A549 (cell line): Measurements from ENCODE around the gene MAPK11. TPM values are rescaled to one million over a fixed set of nuclear protein-coding genes. Genes with fewer than 3 reads are reported as not detected.

Source experiments
- ATAC-seq, 2 experiments: fragments of 200-7000 bp in 1 of 2; fragments of >200 bp in 1 of 2; cut with Nextera tagmentation in 1 of 2; cut with Tn5 transposase in 1 of 2; 3 replicates each; pipeline versions ENCODE4 v1.8.0 to v1.9.1; 2018 to 2020; ENCODE audit warnings: mild to moderate bottlenecking in 1 of 2, moderate library complexity in 1 of 2
- CTCF ChIA-PET: fragments of 300-600 bp; sonication (Branson Sonifier 250); formaldehyde crosslinking; extraction: SDS; loops from one replicate; lab custom pipeline; 2021; ENCODE audit warnings: antibody characterized with exemption, inconsistent platforms; lab: Yijun Ruan, JAX
- POLR2A ChIA-PET: fragments of 350-600 bp; formaldehyde crosslinking; extraction: SDS; loops from one replicate; lab custom pipeline; 2021; ENCODE audit warnings: antibody characterized with exemption, inconsistent platforms; lab: Yijun Ruan, JAX
- DNase-seq, 2 experiments: peaks; one replicate each; pipeline versions ENCODE4 v3.0.0 to v3.0.0-alpha.2; 2011 to 2016; ENCODE audit warnings: low read depth in 1 of 2, low spot score in 1 of 2
- FAIRE-seq: peaks from 2 replicates; lab custom pipeline; 2011; peaks lifted over from hg19 to GRCh38; lab: Jason Lieb, UNC
- H3K27ac ChIP-seq, 2 experiments: fragments of >200 bp; sonication (Bioruptor Twin); formaldehyde crosslinking; 3 replicates each; pipeline ENCODE4 v1.5.1; 2016 to 2017
- H3K4me1 ChIP-seq: fragments of >200 bp; sonication (Bioruptor Twin); formaldehyde crosslinking; 3 replicates; pipeline ENCODE4 v1.6.1; 2016
- H3K4me2 ChIP-seq: fragments of >200 bp; sonication (Bioruptor Twin); formaldehyde crosslinking; 3 replicates; pipeline ENCODE4 v1.6.1; 2016
- H3K4me3 ChIP-seq: fragments of >200 bp; sonication (Bioruptor Twin); formaldehyde crosslinking; 3 replicates; pipeline ENCODE4 v1.5.1; 2016
- H3K9me3 ChIP-seq: fragments of >200 bp; sonication (Bioruptor Twin); formaldehyde crosslinking; 3 replicates; pipeline ENCODE4 v1.6.1; 2016
- BHLHE40 ChIP-seq: IDR thresholded peaks from 2 replicates; pipeline ENCODE4 v1.6.1; 2012; ENCODE audit warnings: low read depth, low read length, inconsistent platforms
- CHD2 ChIP-seq: fragments of 150-350 bp; IDR thresholded peaks from 2 replicates; pipeline ENCODE4 v1.6.1; 2014; ENCODE audit warnings: low read length; ENCODE audit not compliant: partially characterized antibody
- E2F6 ChIP-seq: IDR thresholded peaks from 2 replicates; pipeline ENCODE4 v1.6.1; 2012; ENCODE audit warnings: low read depth, borderline replicate concordance
- EP300 ChIP-seq, 2 experiments: fragments of >200 bp; sonication (Bioruptor Twin); formaldehyde crosslinking; IDR thresholded peaks; 2 replicates in 1 of 2; 3 replicates in 1 of 2; pipeline ENCODE4 v1.6.1; 2016 to 2017
- HOXB5 ChIP-seq: fragments of 250-450 bp; sonication (Bioruptor Pico); IDR thresholded peaks from 2 replicates; pipeline ENCODE4 v1.5.0; 2020; ENCODE audit warnings: mild to moderate bottlenecking, moderate library complexity
- JUNB ChIP-seq: fragments of >200 bp; sonication (Bioruptor Twin); formaldehyde crosslinking; IDR thresholded peaks from 2 replicates; pipeline ENCODE4 v1.6.1; 2016
- MAFK ChIP-seq: fragments of 450-650 bp; IDR thresholded peaks from 2 replicates; pipeline ENCODE4 v1.6.1; 2014; ENCODE audit not compliant: partially characterized antibody
- NFE2L2 ChIP-seq: fragments of 150-350 bp; conservative IDR thresholded peaks from 2 replicates; pipeline ENCODE4 v1.6.1; 2014; ENCODE audit warnings: low read length
- POLR2AphosphoS2 ChIP-seq: conservative IDR thresholded peaks from 2 replicates; pipeline ENCODE4 v1.6.1; 2012; ENCODE audit warnings: low read length, improper control_type of control experiment, inconsistent platforms
- REST ChIP-seq: fragments of 200-600 bp; sonication (generic); IDR thresholded peaks from 2 replicates; pipeline ENCODE4 v1.6.1; 2016; ENCODE audit warnings: antibody characterized with exemption, mild to moderate bottlenecking, moderate library complexity
- RFX5 ChIP-seq: fragments of 450-650 bp; IDR thresholded peaks from 2 replicates; pipeline ENCODE4 v1.7.1; 2014; ENCODE audit warnings: antibody characterized with exemption, mild to moderate bottlenecking, moderate library complexity
- ZSCAN20 ChIP-seq: fragments of 250-450 bp; sonication (Bioruptor Pico); IDR thresholded peaks from 2 replicates; pipeline ENCODE4 v1.8.0; 2022; ENCODE audit warnings: mild to moderate bottlenecking, moderate library complexity
- WGBS: methylation state at CpG from one replicate; pipeline ENCODE4 v1.1.6; 2017; ENCODE audit errors: missing lambda C conversion rate; 5-methylcytosine and 5-hydroxymethylcytosine counted together
- polyA plus RNA-seq, 4 experiments: library from polyadenylated mRNA; depleted of rRNA in 3 of 4; stranded (reverse); fragments of >200 nt; fragmentation: RNase III in 1 of 4; extraction: RNeasy Plus Mini Kit Qiagen cat#74134 plus additional on column Dnase treatment in 1 of 4; gene quantifications; 2 replicates in 3 of 4; 3 replicates in 1 of 4; pipeline ENCODE4 v1.2.3, GENCODE V29; 2011 to 2017

The MAPK11 gene
- polyA plus RNA-seq, 2 of the 4 experiments (the other 2 are of a cell fraction) = 1.6 to 5.5 TPM

DNA sequence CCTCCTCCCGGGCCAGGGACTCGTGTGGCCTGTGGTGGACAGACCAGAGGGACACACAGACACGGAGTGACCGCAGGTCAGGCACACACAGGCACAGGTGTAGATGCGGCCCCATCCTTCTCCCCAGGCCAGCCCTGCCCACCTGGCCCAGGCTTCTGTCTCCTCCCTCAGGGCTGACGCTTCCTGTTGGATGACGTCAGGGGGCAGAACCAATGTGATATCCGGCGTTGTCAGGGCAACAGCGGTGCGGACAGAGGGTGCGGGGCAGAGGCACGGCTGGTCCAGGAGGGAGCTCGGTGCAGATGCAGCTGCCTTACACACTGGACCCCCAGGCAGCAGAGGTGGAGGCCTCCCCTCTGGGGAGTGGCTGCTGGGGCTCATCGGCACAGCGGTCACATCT lies 22.4 kb downstream of the MAPK11 start:
- no peak overlapping the region for H3K4me3 ChIP-seq
- POLR2A ChIA-PET = interaction anchor here (1.1 kb wide), 1 partner anchor 24 kb away, joined by 3 read pairs; no protein-coding TSS in a partner anchor
- no peak overlapping the region for H3K4me2 ChIP-seq
- TF ChIP-seq BHLHE40 (no peak), REST (no peak)
- ATAC-seq (0 out of 6 replicates have a peak, but pooled peaks of 1 of the 2 experiments have one; percentile 0), DNase-seq (peak in 1 of 2 experiments; percentile 54), FAIRE-seq (no peak)
- H3K27ac ChIP-seq = no peak overlapping the region
- CTCF ChIA-PET = interaction anchor here (1.0 to 1.1 kb wide), 2 partner anchors 94 to 205 kb away, joined by 3 read pairs; no protein-coding TSS in a partner anchor
- WGBS = 93% methylated on average over 2 of the region's 16 CpGs
- peaks cover 22% of the 10 kb centered on the region; the same call in 2 of the 3 replicates for H3K4me1 ChIP-seq
- H3K9me3 ChIP-seq = no peaks in the 10 kb centered on the region

DNA sequence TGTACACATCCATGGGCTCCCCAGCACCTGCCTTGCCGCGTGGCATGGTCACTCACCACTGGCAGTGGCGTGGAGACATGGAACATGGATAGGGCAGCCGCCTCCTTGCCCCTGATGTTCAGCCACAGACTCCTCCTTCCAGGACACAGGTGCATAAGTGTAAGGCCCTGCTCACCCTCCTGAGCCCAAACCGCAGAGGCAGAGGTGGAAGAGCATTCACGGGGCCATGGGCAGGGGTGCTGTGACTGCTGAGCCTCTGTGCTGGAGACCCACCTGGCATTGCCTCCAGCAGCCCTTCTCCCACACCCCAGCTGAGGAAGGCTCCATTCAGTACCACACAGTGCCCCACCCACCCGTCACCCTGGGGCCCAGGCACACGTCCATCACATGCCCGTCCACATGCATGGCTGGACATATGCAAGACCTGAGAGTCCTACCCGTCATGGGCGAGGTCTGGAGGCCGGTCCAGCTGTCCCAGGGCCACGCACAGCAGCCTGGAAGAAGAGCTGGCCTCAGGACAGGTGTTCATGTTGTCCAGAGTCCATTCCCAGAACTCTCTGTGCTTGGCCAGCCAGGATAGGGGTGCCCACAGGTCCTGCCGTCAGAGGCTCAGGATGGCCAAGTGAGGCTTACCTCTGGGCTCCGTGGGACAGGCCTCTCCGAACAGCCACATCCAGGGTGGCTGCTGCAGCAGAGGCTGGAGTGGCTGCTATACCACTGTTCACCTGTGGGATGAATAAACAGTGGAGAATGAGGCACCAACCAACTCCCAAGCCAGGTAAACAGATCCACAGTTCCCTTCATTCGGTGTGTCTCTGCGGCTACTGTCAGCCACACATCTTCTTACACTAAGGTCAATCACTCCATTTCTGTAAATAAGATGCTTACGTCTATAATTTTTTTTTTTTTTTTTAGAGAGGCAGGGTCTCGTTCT lies 23.7 kb downstream of the MAPK11 start:
- Histone ChIP-seq H3K4me2 (peak overlapping the region; percentile 98), H3K4me1 (peaks cover 26% of the 10 kb centered on the region; the same call in 2 of the 3 replicates), H3K4me3 (no peak overlapping the region; the same call in 2 of the 3 replicates), H3K9me3 (no peaks in the 10 kb centered on the region)
- CTCF ChIA-PET = interaction anchor here (0.6 to 1.8 kb wide), 3 partner anchors 74 to 98 kb away, joined by 3 to 6 read pairs (median 3); no protein-coding TSS in a partner anchor
- POLR2A ChIA-PET = interaction anchor here (0.7 to 1.1 kb wide), 2 partner anchors 25 to 96 kb away, joined by 3 read pairs; no protein-coding TSS in a partner anchor
- peak; percentile 30 to 41; a peak in 2 of 6 replicates for ATAC-seq
- TF ChIP-seq RFX5 = no peak
- no peak for TF ChIP-seq JUNB
- no peak for TF ChIP-seq HOXB5 (CRISPR knock-in tag)
- TF ChIP-seq CHD2 = no peak
- TF ChIP-seq, all 56 proteins: peak for 0
- DNase-seq = peak in 1 of 2 experiments; percentile 47
- FAIRE-seq = no peak
- no peak overlapping the region for H3K27ac ChIP-seq
- 89% methylated on average over 8 of the region's 20 CpGs for WGBS

- Histone ChIP-seq H3K4me2 (peak overlapping the region; percentile 98), H3K27ac (peak overlapping the region; percentile 88 to 96), H3K4me1 (peaks cover 25% of the 10 kb centered on the region; the same call in 2 of the 3 replicates), H3K9me3 (no peaks in the 10 kb centered on the region), H3K4me3 (peak overlapping the region; percentile 97)
- POLR2A ChIA-PET = interaction anchor here (0.7 kb wide), 1 partner anchor 97 kb away, joined by 3 read pairs; no protein-coding TSS in a partner anchor
- CTCF ChIA-PET = interaction anchor here (0.8 to 1.8 kb wide), 2 partner anchors 75 to 97 kb away, joined by 3 read pairs; no protein-coding TSS in a partner anchor
- DNase-seq = no peak
- no peak for FAIRE-seq
- peak; percentile 22 to 35; a peak in 4 of 6 replicates for ATAC-seq
- 60% methylated on average over 1 of the region's 53 CpGs for WGBS
- no peak for TF ChIP-seq ZSCAN20 (CRISPR knock-in tag)
- TF ChIP-seq POLR2AphosphoS2 = no peak
- TF ChIP-seq EP300 (IDR thresholded peaks at IDR 0.05) = no peak
- TF ChIP-seq MAFK = no peak
- TF ChIP-seq E2F6 = no peak
- no peak for TF ChIP-seq NFE2L2
- TF ChIP-seq, all 56 proteins: peak for 0
Observed at GRCh38 chr22:50245214-50246072, 24.7 kb downstream of the MAPK11 start.
